GM23338 (cell line): Measurements from ENCODE around the gene LRBA. TPM values are rescaled to one million over a fixed set of nuclear protein-coding genes. Genes with fewer than 3 reads are reported as not detected.

Experiments used
- ATAC-seq: fragments of 200-7000 bp; cut with Tn5 transposase; 3 replicates; pipeline ENCODE4 v1.9.1; 2020
- DNase-seq: peaks from one replicate; pipeline ENCODE4 v3.0.0-alpha.2; 2015; ENCODE audit warnings: low spot score
- H2AFZ ChIP-seq: fragments of 200-600 bp; sonication (generic); 2 replicates; pipeline ENCODE4 v1.8.0; 2016; ENCODE audit warnings: antibody characterized with exemption, mild to moderate bottlenecking, moderate library complexity
- H3F3A ChIP-seq: fragments of 200-600 bp; sonication (generic); replicated peaks from 2 replicates; pipeline ENCODE4 v1.8.0; 2017; ENCODE audit warnings: antibody characterized with exemption, mixed run types, low read depth
- H3K27ac ChIP-seq: fragments of 200-600 bp; sonication (generic); 2 replicates; pipeline ENCODE4 v1.6.1; 2016; ENCODE audit warnings: low read depth
- H3K27me3 ChIP-seq: fragments of 200-600 bp; sonication (generic); 2 replicates; pipeline ENCODE4 v1.8.0; 2016; ENCODE audit warnings: mild to moderate bottlenecking, mixed run types, moderate library complexity; ENCODE audit not compliant: insufficient read depth
- H3K36me3 ChIP-seq: fragments of 200-600 bp; sonication (generic); 2 replicates; pipeline ENCODE4 v1.8.0; 2016; ENCODE audit warnings: mild to moderate bottlenecking; ENCODE audit not compliant: insufficient read depth
- H3K4me1 ChIP-seq: fragments of 200-600 bp; sonication (generic); 2 replicates; pipeline ENCODE4 v1.8.0; 2016; ENCODE audit warnings: mild to moderate bottlenecking, moderate library complexity; ENCODE audit not compliant: insufficient read depth
- H3K4me2 ChIP-seq: fragments of 200-600 bp; sonication (generic); 2 replicates; pipeline ENCODE4 v1.7.1; 2017; ENCODE audit warnings: mixed run types
- H3K4me3 ChIP-seq: fragments of 200-600 bp; sonication (generic); 2 replicates; pipeline ENCODE4 v1.6.1; 2016; ENCODE audit warnings: mixed run types
- H3K79me2 ChIP-seq: fragments of 200-600 bp; sonication (generic); replicated peaks from 2 replicates; pipeline ENCODE4 v1.8.0; 2017; ENCODE audit warnings: mild to moderate bottlenecking; ENCODE audit not compliant: insufficient read depth
- H3K9me2 ChIP-seq: fragments of 200-600 bp; sonication (generic); 2 replicates; pipeline ENCODE4 v1.8.0; 2017; ENCODE audit not compliant: insufficient read depth
- H4K20me1 ChIP-seq: fragments of 200-600 bp; sonication (generic); replicated peaks from 2 replicates; pipeline ENCODE4 v1.8.0; 2017; ENCODE audit warnings: mild to moderate bottlenecking; ENCODE audit not compliant: insufficient read depth
- H3K27ac Mint-ChIP-seq: 2 replicates; pipeline ENCODE4 v1.8.0; 2020; ENCODE audit warnings: inconsistent platforms, mild to moderate bottlenecking, moderate library complexity, mixed read lengths
- H3K27me3 Mint-ChIP-seq: 3 replicates; pipeline ENCODE4 v1.8.0; 2022; ENCODE audit warnings: low read depth, mild to moderate bottlenecking, moderate library complexity, mixed read lengths, inconsistent platforms; ENCODE audit not compliant: insufficient read depth, poor library complexity
- H3K36me3 Mint-ChIP-seq: 3 replicates; pipeline ENCODE4 v1.8.0; 2021; ENCODE audit warnings: low read depth, mild to moderate bottlenecking, inconsistent platforms, moderate library complexity, mixed read lengths
- H3K4me1 Mint-ChIP-seq: 3 replicates; pipeline ENCODE4 v1.8.0; 2020; ENCODE audit warnings: mild to moderate bottlenecking, inconsistent platforms, mixed read lengths
- H3K4me3 Mint-ChIP-seq: 3 replicates; pipeline ENCODE4 v1.8.0; 2021; ENCODE audit warnings: moderate library complexity, mild to moderate bottlenecking, inconsistent platforms, mixed read lengths
- H3K9me3 Mint-ChIP-seq: 3 replicates; pipeline ENCODE4 v1.8.0; 2020; ENCODE audit warnings: moderate library complexity, mild to moderate bottlenecking, inconsistent platforms, mixed read lengths
- CREB1 ChIP-seq: fragments of 250-450 bp; sonication (Bioruptor Pico); IDR thresholded peaks from 2 replicates; pipeline ENCODE4 v1.5.0; 2020; ENCODE audit warnings: low read depth, mild to moderate bottlenecking, moderate library complexity
- CTCF ChIP-seq, 2 experiments: fragments of 200-600 bp in 1 of 2; sonication (generic) in 1 of 2; conservative IDR thresholded peaks; 2 replicates each; pipeline versions ENCODE4 v1.5.1 to v1.6.1; 2016 to 2017; ENCODE audit warnings: antibody characterized with exemption in 2 of 2, low read depth in 2 of 2, mild to moderate bottlenecking in 2 of 2, moderate library complexity in 1 of 2
- EZH2 ChIP-seq: fragments of 200-600 bp; sonication (generic); IDR thresholded peaks from one replicate; pipeline ENCODE4 v1.8.0; 2017; ENCODE audit warnings: antibody characterized with exemption, mild to moderate bottlenecking, low read depth; ENCODE audit not compliant: unreplicated experiment
- EZH2phosphoT487 ChIP-seq: fragments of 200-600 bp; sonication (generic); IDR thresholded peaks from one replicate; pipeline ENCODE4 v1.8.1; 2018; ENCODE audit warnings: antibody characterized with exemption; ENCODE audit not compliant: unreplicated experiment
- NANOG ChIP-seq: IDR thresholded peaks from 2 replicates; pipeline ENCODE4 v1.6.1; 2016; ENCODE audit warnings: antibody characterized with exemption, borderline replicate concordance
- POLR2AphosphoS5 ChIP-seq: IDR thresholded peaks from 2 replicates; pipeline ENCODE4 v1.6.1; 2016; ENCODE audit warnings: antibody characterized with exemption, low read depth
- STAT1 ChIP-seq: IDR thresholded peaks from one replicate; pipeline ENCODE4 v1.6.1; 2016; ENCODE audit warnings: antibody characterized with exemption; ENCODE audit not compliant: unreplicated experiment
- ZNF114 ChIP-seq: fragments of 250-450 bp; sonication (Bioruptor Pico); IDR thresholded peaks from 2 replicates; pipeline ENCODE4 v1.5.0; 2020; ENCODE audit warnings: mild to moderate bottlenecking, moderate library complexity
- ZNF331 ChIP-seq: fragments of 250-450 bp; sonication (Bioruptor Pico); IDR thresholded peaks from 2 replicates; pipeline ENCODE4 v1.5.0; 2020; ENCODE audit warnings: low read depth, mild to moderate bottlenecking, moderate library complexity
- ZNF462 ChIP-seq: fragments of 250-450 bp; sonication (Bioruptor Pico); IDR thresholded peaks from 2 replicates; pipeline ENCODE4 v1.5.0; 2020; ENCODE audit warnings: mild to moderate bottlenecking, moderate library complexity
- polyA plus RNA-seq: library from polyadenylated mRNA; unstranded; fragments of >200 nt; fragmentation: Nextera tagmentation; extraction: Ambion mirVana; gene quantifications from 2 replicates; pipeline ENCODE4 v1.2.1, GENCODE V29; 2016
- total RNA-seq: library from RNA; depleted of rRNA; stranded (reverse); fragments of >200 nt; shearing (Covaris generic); gene quantifications from 2 replicates; pipeline ENCODE4 v1.2.3, GENCODE V29; 2014
- TF ChIP-seq, protein P1 (sequence below): IDR thresholded peaks from one replicate; pipeline ENCODE4 v1.6.1; 2018; ENCODE audit warnings: antibody characterized with exemption; ENCODE audit not compliant: unreplicated experiment
- TF ChIP-seq, protein P2 (sequence below): IDR thresholded peaks from 2 replicates; pipeline ENCODE4 v1.6.1; 2016; ENCODE audit warnings: antibody characterized with exemption

The LRBA gene
- total and polyA plus RNA-seq, 2 experiments from 2014 or later = 23.3 to 126 TPM

- Histone ChIP-seq H2AFZ (no peak overlapping the region), H4K20me1 (no peaks in the 10 kb centered on the region), H3K9me2 (no peaks in the 10 kb centered on the region), H3K4me1 (no peaks in the 10 kb centered on the region), H3K27me3 (no peaks in the 10 kb centered on the region), H3K27ac (no peak overlapping the region), H3F3A (no peaks in the 10 kb centered on the region), H3K79me2 (no peaks in the 10 kb centered on the region), H3K4me2 (no peak overlapping the region), H3K4me3 (no peak overlapping the region), H3K36me3 (no peaks in the 10 kb centered on the region)
- H3K27ac Mint-ChIP-seq = no peak overlapping the region
- H3K36me3 Mint-ChIP-seq = no peaks in the 10 kb centered on the region
- H3K4me3 Mint-ChIP-seq = no peak overlapping the region
- TF ChIP-seq NANOG (no peak), STAT1 (no peak), ZNF462 (no peak), EZH2 (no peak), CREB1 (CRISPR knock-in tag) (no peak), EZH2phosphoT487 (no peak), POLR2AphosphoS5 (no peak), ZNF114 (CRISPR knock-in tag) (no peak), CTCF (conservative IDR thresholded peaks at IDR 0.05; ENCODE audit: low read depth in 2 of 2) (no peak), ZNF331 (CRISPR knock-in tag) (no peak)
- TF ChIP-seq, protein P1, sequence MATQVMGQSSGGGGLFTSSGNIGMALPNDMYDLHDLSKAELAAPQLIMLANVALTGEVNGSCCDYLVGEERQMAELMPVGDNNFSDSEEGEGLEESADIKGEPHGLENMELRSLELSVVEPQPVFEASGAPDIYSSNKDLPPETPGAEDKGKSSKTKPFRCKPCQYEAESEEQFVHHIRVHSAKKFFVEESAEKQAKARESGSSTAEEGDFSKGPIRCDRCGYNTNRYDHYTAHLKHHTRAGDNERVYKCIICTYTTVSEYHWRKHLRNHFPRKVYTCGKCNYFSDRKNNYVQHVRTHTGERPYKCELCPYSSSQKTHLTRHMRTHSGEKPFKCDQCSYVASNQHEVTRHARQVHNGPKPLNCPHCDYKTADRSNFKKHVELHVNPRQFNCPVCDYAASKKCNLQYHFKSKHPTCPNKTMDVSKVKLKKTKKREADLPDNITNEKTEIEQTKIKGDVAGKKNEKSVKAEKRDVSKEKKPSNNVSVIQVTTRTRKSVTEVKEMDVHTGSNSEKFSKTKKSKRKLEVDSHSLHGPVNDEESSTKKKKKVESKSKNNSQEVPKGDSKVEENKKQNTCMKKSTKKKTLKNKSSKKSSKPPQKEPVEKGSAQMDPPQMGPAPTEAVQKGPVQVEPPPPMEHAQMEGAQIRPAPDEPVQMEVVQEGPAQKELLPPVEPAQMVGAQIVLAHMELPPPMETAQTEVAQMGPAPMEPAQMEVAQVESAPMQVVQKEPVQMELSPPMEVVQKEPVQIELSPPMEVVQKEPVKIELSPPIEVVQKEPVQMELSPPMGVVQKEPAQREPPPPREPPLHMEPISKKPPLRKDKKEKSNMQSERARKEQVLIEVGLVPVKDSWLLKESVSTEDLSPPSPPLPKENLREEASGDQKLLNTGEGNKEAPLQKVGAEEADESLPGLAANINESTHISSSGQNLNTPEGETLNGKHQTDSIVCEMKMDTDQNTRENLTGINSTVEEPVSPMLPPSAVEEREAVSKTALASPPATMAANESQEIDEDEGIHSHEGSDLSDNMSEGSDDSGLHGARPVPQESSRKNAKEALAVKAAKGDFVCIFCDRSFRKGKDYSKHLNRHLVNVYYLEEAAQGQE = no peak
- TF ChIP-seq, protein P2, sequence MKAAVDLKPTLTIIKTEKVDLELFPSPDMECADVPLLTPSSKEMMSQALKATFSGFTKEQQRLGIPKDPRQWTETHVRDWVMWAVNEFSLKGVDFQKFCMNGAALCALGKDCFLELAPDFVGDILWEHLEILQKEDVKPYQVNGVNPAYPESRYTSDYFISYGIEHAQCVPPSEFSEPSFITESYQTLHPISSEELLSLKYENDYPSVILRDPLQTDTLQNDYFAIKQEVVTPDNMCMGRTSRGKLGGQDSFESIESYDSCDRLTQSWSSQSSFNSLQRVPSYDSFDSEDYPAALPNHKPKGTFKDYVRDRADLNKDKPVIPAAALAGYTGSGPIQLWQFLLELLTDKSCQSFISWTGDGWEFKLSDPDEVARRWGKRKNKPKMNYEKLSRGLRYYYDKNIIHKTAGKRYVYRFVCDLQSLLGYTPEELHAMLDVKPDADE = no peak
- peaks cover 2% of the 10 kb centered on the region for H3K27me3 Mint-ChIP-seq
- ATAC-seq = no peak
- H3K4me1 Mint-ChIP-seq = peaks cover 5% of the 10 kb centered on the region; the same call in 2 of the 3 replicates
- H3K9me3 Mint-ChIP-seq = no peaks in the 10 kb centered on the region
- no peak for DNase-seq
Measured at GRCh38 chr4:151029537-151029936, 14.5 kb upstream of the LRBA start.
